Stimulated activated CD8-positive, alpha-beta memory T cell treated with anti-CD3 and anti-CD28 coated beads, Interleukin-7, amount 100 ng/mL, for 48 hours (primary cell): ENCODE data around the gene XPC.
"Not testable (repeated sequence)": the region's sequence is repeated elsewhere in the genome, so short reads cannot be mapped to it uniquely, and the experiment has no call there.

Source experiments
- DNase-seq, 2 donors: peaks; one replicate each; pipeline ENCODE4 v3.0.0-alpha.2; 2020; ENCODE audit warnings: low read depth in 1 of 2; ENCODE audit errors: extremely low read depth in 1 of 2

XPC gene

GRCh38 chr3:14122301-14122700, 56.1 kb downstream of the XPC start:
- DNase-seq = no peak

- no peak for DNase-seq
These were observed 56.5 kb downstream of the XPC start for GRCh38 chr3:14121859-14122258.

- DNase-seq = not testable (repeated sequence)
These were observed 57.4 kb downstream of the XPC start for GRCh38 chr3:14120921-14121448.

- no peak for DNase-seq
These were observed 58.1 kb downstream of the XPC start for GRCh38 chr3:14120111-14120920.

GRCh38 chr3:14119651-14120050, 58.8 kb downstream of the XPC start:
- DNase-seq = no peak

GRCh38 chr3:14118400-14119381, 59.7 kb downstream of the XPC start:
- no peak for DNase-seq

- no peak for DNase-seq
These were observed 60.7 kb downstream of the XPC start for GRCh38 chr3:14117468-14118399.

GRCh38 chr3:14113965-14114635, 64.3 kb downstream of the XPC start:
- no peak for DNase-seq

GRCh38 chr3:14110699-14111098, 67.7 kb downstream of the XPC start:
- no peak for DNase-seq

GRCh38 chr3:14109821-14110220, 68.6 kb downstream of the XPC start:
- not testable (repeated sequence) for DNase-seq

GRCh38 chr3:14097616-14098391, 80.6 kb downstream of the XPC start:
- no peak for DNase-seq

GRCh38 chr3:14096742-14097141, 81.7 kb downstream of the XPC start:
- no peak for DNase-seq
